Activated CD4-positive, alpha-beta T cell treated with anti-CD3 and anti-CD28 coated beads, Interleukin-2, Interleukin-4, amounts not matched to agents 100 ng/mL and 50 ng/mL, durations not matched to agents 16 hours and 8 hours (primary cell): Measurements from ENCODE around the gene PCDHGB6.
"Not testable (repeated sequence)": the region's sequence is repeated elsewhere in the genome, so short reads cannot be mapped to it uniquely, and the experiment has no call there.

Source experiments
- DNase-seq: peaks from one replicate; pipeline ENCODE4 v3.0.0-alpha.2; 2020; ENCODE audit warnings: low spot score

PCDHGB6 gene

GRCh38 chr5:141407790-141408505 lies at the start of gene PCDHGB6:
Gene PCDHGB6, plus strand, starts transcription at chr5:141408021. Its CDS starts 182 bp downstream, at chr5:141408203.
- DNase-seq: peak; percentile 42

GRCh38 chr5:141359790-141360426 lies 47.9 kb upstream of the PCDHGB6 start, which contains the start of gene PCDHGB2:
Gene PCDHGB2, plus strand, starts transcription at chr5:141359994. Its CDS starts 142 bp downstream, at chr5:141360136.
- DNase-seq: no peak

GRCh38 chr5:141360685-141361084 lies 47.1 kb upstream of the PCDHGB6 start:
- no peak for DNase-seq

GRCh38 chr5:141362719-141363118 lies 45.1 kb upstream of the PCDHGB6 start:
- no peak for DNase-seq

- DNase-seq: no peak
These were observed 43.7 kb upstream of the PCDHGB6 start, which contains the start of gene PCDHGA5 for GRCh38 chr5:141363952-141364660. Gene PCDHGA5, plus strand, starts transcription at chr5:141364162. Its CDS starts 169 bp downstream, at chr5:141364331.

- no peak for DNase-seq
These were observed 41.6 kb upstream of the PCDHGB6 start for GRCh38 chr5:141366016-141366896.

- peak; percentile 19 for DNase-seq
These were observed 37.6 kb upstream of the PCDHGB6 start, which contains the start of gene PCDHGB3 for GRCh38 chr5:141369994-141370848. Gene PCDHGB3, plus strand, starts transcription at chr5:141370242. Its CDS starts 153 bp downstream, at chr5:141370395.

GRCh38 chr5:141371572-141372475 lies 36.0 kb upstream of the PCDHGB6 start:
- DNase-seq: no peak

- no peak for DNase-seq
These were observed 34.0 kb upstream of the PCDHGB6 start, which contains the start of gene PCDHGA6 for GRCh38 chr5:141373673-141374317. Gene PCDHGA6, plus strand, starts transcription at chr5:141373891. Its CDS starts 193 bp downstream, at chr5:141374084.

GRCh38 chr5:141374627-141375026 lies 33.2 kb upstream of the PCDHGB6 start:
- DNase-seq: no peak

GRCh38 chr5:141375444-141376155 lies 32.2 kb upstream of the PCDHGB6 start:
- not testable (repeated sequence) for DNase-seq

- no peak for DNase-seq
These were observed 25.1 kb upstream of the PCDHGB6 start, which contains the start of gene PCDHGA7 for GRCh38 chr5:141382469-141383294. Gene PCDHGA7, plus strand, starts transcription at chr5:141382742. Its CDS starts 158 bp downstream, at chr5:141382900.

GRCh38 chr5:141383345-141383744 lies 24.5 kb upstream of the PCDHGB6 start:
- no peak for DNase-seq

GRCh38 chr5:141384471-141385267 lies 23.2 kb upstream of the PCDHGB6 start:
- no peak for DNase-seq

GRCh38 chr5:141387557-141388311 lies 20.1 kb upstream of the PCDHGB6 start, which contains the start of gene PCDHGB4:
Gene PCDHGB4, plus strand, starts transcription at chr5:141387698. Its CDS starts 187 bp downstream, at chr5:141387885.
- peak; percentile 25 for DNase-seq
